Activated CD8-positive, alpha-beta memory T cell treated with anti-CD3 and anti-CD28 coated beads for 24 hours (primary cell): ENCODE data around the gene ZNF441.
"Not testable (repeated sequence)": the region's sequence is repeated elsewhere in the genome, so short reads cannot be mapped to it uniquely, and the experiment has no call there.

ENCODE experiments used
- DNase-seq: peaks from one replicate; pipeline ENCODE4 v3.0.0-alpha.2; 2020

ZNF441 gene

DNA sequence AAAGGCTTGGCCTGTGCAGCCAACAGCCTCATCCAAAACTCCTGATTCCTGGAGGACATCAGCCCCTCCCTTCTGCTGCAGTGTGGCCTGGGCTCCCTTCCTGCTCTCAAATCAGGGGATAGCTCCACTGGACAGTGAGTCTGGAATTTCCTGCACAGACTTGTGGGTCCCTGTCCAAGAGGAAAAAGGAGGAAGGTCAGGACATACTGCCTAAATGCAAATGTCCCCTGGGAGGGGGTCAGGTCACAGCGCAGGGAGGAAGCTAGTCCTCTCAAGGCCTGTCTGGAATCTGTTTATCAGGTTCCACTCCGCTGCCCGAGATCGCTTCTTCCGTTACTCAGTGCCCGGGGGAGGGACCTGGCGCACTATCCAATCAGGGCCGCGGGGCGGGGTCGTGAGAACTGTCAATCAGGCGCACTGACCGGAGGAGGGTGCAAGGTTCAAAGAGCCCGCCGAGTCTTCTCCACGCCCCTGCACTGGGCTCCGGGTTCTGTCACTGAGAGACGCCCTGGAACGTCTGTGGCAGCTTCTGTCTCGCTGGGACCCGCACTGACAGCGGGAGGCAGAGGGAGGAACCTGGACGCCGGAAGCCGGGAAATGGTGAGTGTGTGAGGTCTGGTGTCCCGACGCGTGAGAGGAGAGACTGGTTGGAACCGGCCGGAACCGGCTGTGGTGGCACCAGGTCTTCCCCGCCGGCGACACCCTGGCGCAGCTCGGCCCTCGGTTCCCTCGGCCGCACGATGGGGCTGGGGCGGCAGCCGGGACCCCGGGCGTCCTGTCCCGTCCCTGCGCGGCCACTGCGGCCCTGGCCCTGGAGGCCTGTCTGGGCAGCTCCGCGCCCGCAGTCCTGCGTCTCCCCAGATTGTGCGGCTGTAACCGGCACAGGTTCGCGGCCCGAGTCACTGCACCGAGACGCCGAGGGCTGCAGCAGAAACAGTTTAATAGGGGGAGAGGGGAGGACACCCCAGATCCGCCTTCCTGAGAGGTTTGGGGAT, at the start of gene ZNF441:
TSS of gene ZNF441 (plus strand) at position 404 of the 995 bp plus-strand sequence. CDS start at position 598, 194 bp downstream.
- DNase-seq, result peak; percentile 99

GRCh38 chr19:11721681-11722080, 45.1 kb upstream of the ZNF441 start:
- no peak for DNase-seq

DNA sequence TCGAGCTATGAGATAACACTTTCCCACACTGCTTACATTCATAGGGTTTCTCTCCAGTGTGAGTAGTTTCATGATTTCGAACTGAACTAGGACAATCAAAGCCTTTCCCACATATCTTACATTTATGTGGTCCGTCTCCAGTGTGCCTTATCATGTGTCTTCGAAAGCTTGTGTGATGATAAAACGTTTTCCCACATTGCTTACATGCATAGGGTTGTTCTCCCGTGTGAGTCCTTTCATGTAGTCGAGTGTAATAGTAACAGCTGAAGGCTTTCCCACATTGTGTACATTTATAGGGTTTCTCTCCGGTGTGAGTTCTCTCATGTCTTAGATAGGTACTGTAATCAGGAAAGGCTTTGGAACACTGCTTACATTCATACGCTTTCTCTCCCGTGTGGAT, 44.4 kb upstream of the ZNF441 start:
- DNase-seq, result no peak

DNA sequence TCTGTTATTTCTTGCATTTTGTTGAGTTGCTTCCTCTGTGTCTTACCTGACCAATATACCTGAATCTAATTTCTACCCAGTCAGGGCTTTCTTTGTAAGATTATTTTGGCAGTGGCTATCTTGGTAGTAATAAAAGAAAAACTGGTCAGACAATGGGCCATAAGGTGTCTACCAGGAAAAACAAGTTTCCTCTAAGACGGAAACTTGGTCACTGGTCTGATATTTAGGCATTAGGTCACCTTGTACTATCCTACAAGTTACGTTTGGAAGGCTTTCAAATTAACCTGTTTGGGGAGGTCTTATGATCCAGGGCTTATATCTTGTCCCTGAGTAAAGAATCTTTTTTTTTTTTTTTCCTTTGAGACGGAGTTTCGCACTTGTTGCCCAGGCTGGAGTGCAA, 37.2 kb upstream of the ZNF441 start:
- no peak for DNase-seq

GRCh38 chr19:11735375-11735774, 31.4 kb upstream of the ZNF441 start:
- no peak for DNase-seq

DNA sequence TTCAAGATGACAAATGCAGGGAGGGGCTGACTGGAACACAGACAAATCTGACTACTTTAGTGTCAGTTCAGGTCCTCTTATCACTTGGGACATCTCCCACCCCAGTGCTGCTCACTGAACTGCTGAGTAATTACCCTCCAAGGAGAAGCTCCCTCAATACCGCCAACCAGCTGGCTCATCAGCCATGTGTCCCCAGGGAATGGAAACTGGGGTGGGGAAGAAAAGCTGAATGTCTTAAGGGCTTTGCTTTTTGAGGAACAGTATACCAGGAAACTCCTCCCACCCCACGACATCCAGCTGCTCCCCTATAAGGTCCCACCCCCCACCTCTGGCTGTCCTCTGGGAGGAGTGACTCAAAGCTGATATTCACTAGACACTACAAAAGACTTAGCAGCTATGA, 30.1 kb upstream of the ZNF441 start:
- DNase-seq, result no peak

- DNase-seq, result peak; percentile 70
These were observed 28.6 kb upstream of the ZNF441 start for GRCh38 chr19:11737964-11738745.

GRCh38 chr19:11738746-11739620, 27.8 kb upstream of the ZNF441 start, which contains the start of gene ZNF823:
ZNF823 (minus strand) TSS chr19:11738946; CDS start chr19:11738819, 127 bp downstream.
- DNase-seq, result peak; percentile 99

DNA sequence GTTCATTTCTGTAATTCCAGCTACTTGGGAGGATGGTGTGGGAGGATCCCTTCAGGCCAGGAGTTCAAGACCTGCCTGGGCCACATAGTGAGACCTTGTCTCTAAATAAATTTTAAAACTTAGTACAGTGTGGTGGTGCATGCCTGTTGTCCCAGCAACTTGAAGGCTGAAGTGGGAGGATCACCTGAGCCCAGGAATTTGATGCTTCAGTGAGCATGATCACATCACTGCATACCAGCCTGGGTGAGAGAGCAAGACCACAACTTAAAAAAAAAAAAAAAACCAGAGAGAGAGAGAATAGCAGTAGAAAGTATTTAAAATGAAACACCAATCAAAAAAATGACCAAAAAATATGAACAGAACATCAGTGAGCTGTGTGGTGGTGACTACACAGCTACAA, 20.9 kb upstream of the ZNF441 start:
- DNase-seq, result no peak

DNA sequence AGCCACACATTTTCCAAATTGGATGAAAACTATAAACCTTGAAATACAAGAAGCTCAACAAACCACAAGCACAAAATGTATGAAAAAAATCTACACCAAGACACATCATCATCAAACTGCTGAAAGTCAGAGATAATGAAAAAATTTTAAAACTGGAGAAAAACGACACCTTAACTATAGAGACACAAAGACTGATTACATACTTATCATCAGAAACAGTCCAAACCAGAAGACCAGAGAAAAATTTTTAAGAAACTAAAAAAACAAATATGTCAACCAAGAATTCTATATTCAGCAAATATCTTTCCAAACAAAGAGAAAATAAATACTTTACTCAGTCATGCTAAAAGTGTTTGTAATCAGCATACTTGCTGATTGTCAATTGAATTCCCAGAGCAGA, 19.5 kb upstream of the ZNF441 start:
- DNase-seq, result no peak

DNA sequence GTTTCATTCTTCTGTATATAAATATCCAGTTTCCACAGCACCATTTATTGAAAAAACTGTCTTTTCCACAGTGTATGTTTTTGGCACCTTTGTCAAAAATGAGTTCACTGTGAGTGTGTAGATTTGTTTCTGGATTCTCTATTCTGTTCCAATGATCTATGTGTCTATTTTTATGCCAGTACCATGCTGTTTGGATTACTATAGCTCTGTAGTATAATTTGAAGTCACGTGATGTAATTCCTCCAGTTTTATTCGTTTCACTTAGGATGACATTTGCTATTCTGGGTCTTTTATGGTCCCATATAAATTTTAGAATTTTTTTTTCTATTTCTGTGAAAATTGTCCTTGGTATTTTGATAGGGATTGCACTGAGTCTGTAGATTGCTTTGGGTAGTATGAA, 17.0 kb upstream of the ZNF441 start:
- DNase-seq, result no peak

DNA sequence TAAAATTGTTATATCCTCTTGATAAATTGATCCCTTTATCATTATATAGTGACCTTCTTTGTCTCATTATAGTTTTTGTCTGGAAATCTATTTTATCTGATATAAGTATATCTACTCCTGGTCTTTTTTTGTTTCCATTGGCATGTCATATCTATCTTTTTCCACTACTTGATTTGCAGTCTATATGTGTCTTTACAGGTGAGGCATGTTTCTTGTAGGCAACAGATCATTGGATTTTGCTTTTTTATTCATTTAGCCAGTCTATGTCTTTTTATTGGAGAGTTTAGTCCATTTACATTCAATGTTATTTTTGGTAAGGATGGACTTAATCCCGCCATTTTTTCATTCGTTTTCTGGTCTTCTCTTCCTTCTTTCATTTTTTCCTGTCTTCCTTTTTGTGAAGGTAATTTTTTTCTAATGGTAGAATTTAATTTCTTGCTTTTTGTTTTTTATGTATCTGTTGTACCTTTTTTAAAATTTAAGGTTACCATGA, 14.5 kb upstream of the ZNF441 start:
- DNase-seq, result no peak

DNA sequence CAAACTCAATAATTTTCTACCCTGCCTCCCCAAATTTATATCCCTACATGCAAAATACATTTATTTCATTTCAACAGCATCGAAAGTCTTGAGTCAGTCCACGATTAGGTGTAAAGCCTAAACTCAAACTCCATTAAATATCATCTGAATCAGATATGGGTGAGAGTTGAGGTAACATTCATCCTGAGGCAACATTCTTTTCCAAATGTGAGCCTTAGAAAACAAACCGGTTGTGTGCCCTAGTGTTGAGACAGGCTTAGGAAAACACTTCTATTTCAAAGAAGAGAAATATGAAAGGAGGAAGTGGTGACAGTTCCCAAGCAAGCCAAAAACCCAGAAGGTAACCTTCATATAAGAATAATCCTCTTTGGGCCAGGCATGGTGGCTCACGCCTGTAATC, 12.1 kb upstream of the ZNF441 start:
- DNase-seq, result no peak

DNA sequence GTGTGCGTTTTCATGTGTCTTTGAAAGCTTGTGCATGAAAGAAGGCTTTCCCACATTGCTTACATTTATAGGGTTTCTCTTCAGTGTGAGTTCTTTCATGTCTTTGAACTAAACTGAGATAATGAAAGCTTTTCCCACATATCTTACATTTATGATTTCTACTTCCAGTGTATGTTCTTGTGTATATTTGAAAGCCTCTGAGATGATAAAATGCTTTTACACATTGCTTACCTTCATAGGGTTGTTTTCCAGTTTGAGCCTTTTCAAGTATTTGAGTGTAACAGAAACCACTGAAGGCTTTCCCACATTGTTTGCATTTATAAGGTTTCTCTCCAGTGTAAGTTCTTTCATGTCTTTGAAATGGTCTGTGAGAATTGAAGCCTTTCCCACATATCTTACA, 9.8 kb upstream of the ZNF441 start:
- no peak for DNase-seq

GRCh38 chr19:11759805-11760204, 7.0 kb upstream of the ZNF441 start:
- DNase-seq, result no peak

GRCh38 chr19:11763117-11763516, 3.7 kb upstream of the ZNF441 start:
- no peak for DNase-seq

- no peak for DNase-seq
These were observed 3.2 kb upstream of the ZNF441 start for GRCh38 chr19:11763611-11764010.

DNA sequence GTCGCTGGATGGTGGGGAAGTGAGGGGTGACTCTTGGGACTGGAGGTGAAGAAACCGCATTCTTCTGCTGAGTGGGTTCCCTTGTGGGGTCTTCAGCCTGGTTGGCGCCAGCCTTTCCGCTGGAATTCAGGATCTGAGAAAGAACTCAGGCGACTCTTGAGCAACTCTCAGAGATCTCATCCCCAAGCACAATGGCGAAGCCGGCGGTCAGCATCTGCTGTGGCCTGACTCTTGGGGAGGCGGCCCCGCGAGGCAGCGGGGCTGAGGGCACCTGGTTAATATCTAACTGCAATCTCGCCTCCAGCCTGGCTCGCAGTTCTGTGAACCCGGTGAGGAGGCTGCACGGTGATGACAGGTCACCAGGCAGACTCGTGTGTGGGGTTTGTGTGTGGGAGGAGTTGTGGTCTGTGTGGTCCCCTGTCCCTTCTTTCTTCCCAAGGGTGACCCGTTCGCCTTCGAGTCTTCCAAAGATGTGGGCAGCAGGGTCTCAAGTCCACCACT, 883 bp downstream of the ZNF441 start:
- DNase-seq, result peak; percentile 69

GRCh38 chr19:11769995-11770394, 3.2 kb downstream of the ZNF441 start:
- DNase-seq, result no peak

GRCh38 chr19:11771520-11771919, 4.7 kb downstream of the ZNF441 start:
- not testable (repeated sequence) for DNase-seq

GRCh38 chr19:11776669-11777068, 9.9 kb downstream of the ZNF441 start:
- DNase-seq, result not testable (repeated sequence)

DNA sequence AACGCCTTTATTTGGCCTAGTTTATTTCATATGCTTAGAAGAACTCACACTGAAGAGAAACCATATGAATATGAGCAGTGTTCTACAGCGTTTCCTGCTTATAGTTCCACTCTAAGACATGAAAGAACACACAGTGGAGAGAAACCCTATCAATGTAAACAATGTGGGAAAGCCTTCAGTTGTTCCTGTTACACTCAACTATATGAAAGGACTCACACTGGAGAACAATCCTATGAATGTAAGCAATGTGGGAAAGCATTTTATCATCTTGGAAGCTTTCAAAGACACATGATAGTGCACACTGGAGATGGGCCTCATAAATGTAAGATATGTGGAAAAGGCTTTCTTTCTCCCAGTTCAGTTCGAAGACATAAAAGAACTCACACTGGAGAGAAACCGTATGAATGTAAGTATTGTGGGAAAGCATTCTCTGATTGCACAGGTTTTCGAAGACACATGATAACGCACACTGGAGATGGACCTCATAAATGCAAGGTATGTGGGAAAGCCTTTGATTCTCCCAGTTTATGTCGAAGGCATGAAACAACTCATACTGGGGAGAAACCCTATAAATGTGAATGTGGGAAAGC, 13.7 kb downstream of the ZNF441 start:
- no peak for DNase-seq
